Heart left ventricle (tissue), 16 donors: ENCODE measurements around the gene DLGAP4. TPM values are rescaled to one million over a fixed set of nuclear protein-coding genes. Genes with fewer than 3 reads are reported as not detected.

Experiments used
- ATAC-seq, 4 donors: fragments of 200-7000 bp; cut with Tn5 transposase; one replicate each; pipeline ENCODE4 v1.9.1; 2020 to 2022; ENCODE audit warnings: moderate library complexity in 4 of 4, mild to moderate bottlenecking in 3 of 4, moderate number of reproducible peaks in 1 of 4
- DNase-seq, 5 donors: peaks; one replicate each; pipeline ENCODE4 v3.0.0-alpha.2; 2020
- H3K27ac ChIP-seq, 12 donors: fragments of 200-600 bp; sonication (generic) in 4 of 12; one replicate each; pipeline versions ENCODE4 v1.5.0 to v1.8.0; 2016 to 2022; ENCODE audit warnings: mild to moderate bottlenecking in 2 of 12
- H3K27me3 ChIP-seq, 9 donors: fragments of 200-600 bp; sonication (generic) in 2 of 9; one replicate each; pipeline versions ENCODE4 v1.5.1 to v1.8.0; 2016 to 2022; ENCODE audit warnings: mild to moderate bottlenecking in 3 of 9
- H3K36me3 ChIP-seq, 9 donors: fragments of 200-600 bp; sonication (generic) in 2 of 9; one replicate each; pipeline versions ENCODE4 v1.5.0 to v1.8.0; 2018 to 2022; ENCODE audit warnings: mild to moderate bottlenecking in 2 of 9
- H3K4me1 ChIP-seq, 12 donors: fragments of 200-600 bp; sonication (generic) in 4 of 12; one replicate each; pipeline versions ENCODE4 v1.5.0 to v1.8.0; 2016 to 2022; ENCODE audit warnings: mild to moderate bottlenecking in 3 of 12
- H3K4me3 ChIP-seq, 12 donors: fragments of 200-600 bp; sonication (generic) in 4 of 12; one replicate each; pipeline versions ENCODE4 v1.5.0 to v1.8.0; 2017 to 2022; ENCODE audit warnings: mild to moderate bottlenecking in 9 of 12, moderate library complexity in 4 of 12
- H3K9me3 ChIP-seq, 12 donors: fragments of 200-600 bp; sonication (generic) in 4 of 12; one replicate each; pipeline versions ENCODE4 v1.5.0 to v1.8.0; 2016 to 2022; ENCODE audit warnings: mild to moderate bottlenecking in 1 of 12
- CTCF ChIP-seq, 12 donors: fragments of 200-600 bp; sonication (generic) in 4 of 12; IDR thresholded peaks; one replicate each; pipeline versions ENCODE4 v1.5.0 to v1.8.0; 2018 to 2022; ENCODE audit warnings: antibody characterized with exemption in 12 of 12, mild to moderate bottlenecking in 5 of 12
- POLR2A ChIP-seq, 2 donors: fragments of 450-650 bp; IDR thresholded peaks; one replicate each; pipeline ENCODE4 v1.6.1; 2017; ENCODE audit warnings: antibody characterized with exemption in 2 of 2, mild to moderate bottlenecking in 2 of 2, moderate library complexity in 2 of 2
- WGBS, 4 donors: extraction: QIAGEN DNeasy Blood & Tissue Kit in 2 of 4; methylation state at CpG; one replicate each; pipeline versions ENCODE4 v1.1.5 to v1.1.7; 2013 to 2018; 5-methylcytosine and 5-hydroxymethylcytosine counted together
- intact Hi-C, 10 donors: fragments of 100-400 bp; cut with DNase I; formaldehyde crosslinking; loops; one replicate each; pipeline versions ENCODE4 v1.11.1 to v1.14.2; 2022
- polyA plus RNA-seq, 2 donors: library from polyadenylated mRNA; stranded (reverse); fragments of 200-250 nt; gene quantifications; one replicate each; pipeline ENCODE4 v1.2.3, GENCODE V29; 2013
- total RNA-seq, 9 donors: library from RNA; depleted of rRNA in 2 of 9; stranded (reverse); fragments of >200 nt in 2 of 9; fragmentation: NEBNext Ultra II Directional in 3 of 9; extraction: Animal tissue kit (Norgen Biotek cat#: 25700) in 3 of 9; gene quantifications; one replicate each; pipeline versions ENCODE4 v1.1.0 to v1.2.4, GENCODE V29; 2016 to 2023
- donor health status: ischemic (EF 13 %, LVEDD 7.1; RV severe dilation, severe dysfunction).
- donor health status: healthy with polysubstance abuse.
- donor health status: DM: no; HTN: yes; CAD: no.
- donor health status: DM: no; HTN: no; CAD: no.
- donor health status: ischemic (EF 25% LVEDD 6.9; RV normal size, moderate dysfunction).
- donor health status: ischemic (EF 25% LVEDD 5.7; RV mildly dilated, moderate dysfunction).
- donor health status: healthy.
- donor health status: DM: yes; HTN: yes; CAD: no.
- donor health status: ischemic (EF 35%, LVEDD 5.7; RV mildly dilated, moderate dysfunction).
- donor health status: nonischemic (EF 11% LVEDD 7.7; RV severe dilation, severe dysfunction).
- donor health status: DM: yes; HTN: yes; CAD: no.
- donor health status: PGD.
- donor health status: ischemic (EF 29% LVEDD 5.4; RV normal size, mild dysfunction).
- donor health status: nonischemic (EF 23%, LVEDD 6.1; RV moderate dilation, normal function).

DLGAP4 gene
- total and polyA plus RNA-seq, 11 donors = 25.6 to 76.7 (median 55.1) TPM

- H3K4me3 ChIP-seq = no peak overlapping the region
- peaks cover 0 to 4% (median 0%) of the 10 kb centered on the region in 12 donors for H3K9me3 ChIP-seq
- WGBS, 4 donors = 41 to 51% (median 48%) methylated on average over 16 to 18 of the region's 18 CpGs
- DNase-seq (no peak), ATAC-seq (no peak)
- H3K36me3 ChIP-seq = no peaks in the 10 kb centered on the region
- intact Hi-C loops = no loop called here
- TF ChIP-seq POLR2A (IDR thresholded peaks at IDR 0.05) (no peak), CTCF (IDR thresholded peaks at IDR 0.05) (no peak)
- peaks cover 0 to 4% (median 0%) of the 10 kb centered on the region in 12 donors for H3K4me1 ChIP-seq
- H3K27ac ChIP-seq = no peak overlapping the region
- H3K27me3 ChIP-seq = peaks cover 0 to 39% (median 17%) of the 10 kb centered on the region in 9 donors
Measured at GRCh38 chr20:36400909-36401735, 95.0 kb downstream of the DLGAP4 start.

GRCh38 chr20:36402708-36403107 lies 96.6 kb downstream of the DLGAP4 start:
- DNase-seq (no peak), ATAC-seq (no peak)
- Histone ChIP-seq H3K27ac (no peak overlapping the region), H3K4me3 (no peak overlapping the region), H3K4me1 (peaks cover 0 to 4% (median 0%) of the 10 kb centered on the region in 12 donors), H3K9me3 (peaks cover 0 to 4% (median 0%) of the 10 kb centered on the region in 12 donors), H3K27me3 (peaks cover 0 to 44% (median 17%) of the 10 kb centered on the region in 9 donors), H3K36me3 (no peaks in the 10 kb centered on the region)
- 84 to 99% (median 96%) methylated on average over 1 of the region's 1 CpG for WGBS, 4 donors
- TF ChIP-seq CTCF (IDR thresholded peaks at IDR 0.05) = no peak
- no peak for TF ChIP-seq POLR2A (IDR thresholded peaks at IDR 0.05)
- intact Hi-C loops = no loop called here

- intact Hi-C loops = no loop called here
Measured at GRCh38 chr20:36404435-36404978, 98.4 kb downstream of the DLGAP4 start.

More at GRCh38 chr20:36404435-36404978, 98.4 kb downstream of the DLGAP4 start:
- Histone ChIP-seq H3K27me3 (peaks cover 0 to 46% (median 17%) of the 10 kb centered on the region in 9 donors), H3K4me1 (peaks cover 0 to 4% (median 0%) of the 10 kb centered on the region in 12 donors), H3K9me3 (peaks cover 0 to 4% (median 0%) of the 10 kb centered on the region in 12 donors), H3K27ac (no peak overlapping the region), H3K36me3 (no peaks in the 10 kb centered on the region), H3K4me3 (no peak overlapping the region)
- no peak for ATAC-seq
- DNase-seq = no peak
- WGBS, 4 donors = 70 to 76% (median 75%) methylated on average over 11 of the region's 11 CpGs
- TF ChIP-seq POLR2A (IDR thresholded peaks at IDR 0.05) (no peak), CTCF (IDR thresholded peaks at IDR 0.05) (no peak)
